Measurements from ENCODE around the gene SRRM1.

SRRM1 gene

DNA sequence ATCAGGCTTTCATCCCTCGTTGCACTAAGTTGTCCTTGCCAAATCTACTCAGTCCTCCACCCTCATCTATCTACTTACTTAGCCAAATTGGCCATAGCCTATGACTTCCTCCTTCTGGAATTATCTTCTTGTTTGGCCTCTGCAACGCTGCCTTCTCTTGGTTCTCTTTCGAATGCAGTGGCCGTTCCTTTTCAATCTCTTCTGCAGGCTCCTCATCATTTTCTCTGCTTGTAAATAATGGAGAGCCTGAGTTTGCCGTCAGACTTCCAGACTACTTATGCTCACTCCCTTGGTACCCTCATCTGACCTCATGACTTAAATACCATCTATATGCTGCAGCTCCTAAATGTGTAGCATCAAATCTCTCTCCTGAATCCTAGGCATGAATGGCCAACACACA lies 22.4 kb upstream of the SRRM1 start:
- no peak overlapping the region for H3K9ac ChIP-seq (ENCODE audit: low read length)
- no peaks in the 10 kb centered on the region for H3K27me3 ChIP-seq (ENCODE audit: control insufficient read depth, insufficient read depth, low read length)
- H3K36me3 ChIP-seq (ENCODE audit: control insufficient read depth, low read depth, low read length): no peaks in the 10 kb centered on the region
- no peaks in the 10 kb centered on the region for H3K4me1 ChIP-seq (ENCODE audit: control insufficient read depth, low read depth, low read length)
- H3K4me3 ChIP-seq (ENCODE audit: low read length): no peak overlapping the region
- no peak overlapping the region for H3K27ac ChIP-seq (ENCODE audit: low read length)
- no peaks in the 10 kb centered on the region for H3K9me3 ChIP-seq (ENCODE audit: control insufficient read depth, low read depth, low read length)

DNA sequence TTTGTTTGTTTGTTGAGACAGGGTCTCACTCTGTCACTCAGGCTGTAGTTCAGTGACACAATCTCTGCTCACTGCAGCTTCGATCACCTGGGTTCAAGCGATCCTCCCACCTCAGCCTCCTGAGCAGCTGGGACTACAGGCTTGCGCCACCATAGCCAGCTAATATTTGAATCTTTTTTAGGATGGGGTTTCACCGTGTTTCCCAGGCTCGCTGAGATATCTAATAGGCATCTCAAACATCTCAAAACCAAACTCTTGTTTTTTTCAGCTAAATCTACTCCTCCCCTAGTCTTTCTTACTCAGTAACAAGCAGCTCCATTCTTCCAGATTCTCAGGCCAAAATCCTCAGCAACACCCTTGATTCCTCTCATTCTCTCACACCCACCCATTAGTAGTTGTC lies 22.0 kb upstream of the SRRM1 start:
- no peak overlapping the region for H3K9ac ChIP-seq (ENCODE audit: low read length)
- H3K36me3 ChIP-seq (ENCODE audit: control insufficient read depth, low read depth, low read length): no peaks in the 10 kb centered on the region
- no peaks in the 10 kb centered on the region for H3K4me1 ChIP-seq (ENCODE audit: control insufficient read depth, low read depth, low read length)
- H3K9me3 ChIP-seq (ENCODE audit: control insufficient read depth, low read depth, low read length): no peaks in the 10 kb centered on the region
- no peak overlapping the region for H3K27ac ChIP-seq (ENCODE audit: low read length)
- no peak overlapping the region for H3K4me3 ChIP-seq (ENCODE audit: low read length)
- no peaks in the 10 kb centered on the region for H3K27me3 ChIP-seq (ENCODE audit: control insufficient read depth, insufficient read depth, low read length)

DNA sequence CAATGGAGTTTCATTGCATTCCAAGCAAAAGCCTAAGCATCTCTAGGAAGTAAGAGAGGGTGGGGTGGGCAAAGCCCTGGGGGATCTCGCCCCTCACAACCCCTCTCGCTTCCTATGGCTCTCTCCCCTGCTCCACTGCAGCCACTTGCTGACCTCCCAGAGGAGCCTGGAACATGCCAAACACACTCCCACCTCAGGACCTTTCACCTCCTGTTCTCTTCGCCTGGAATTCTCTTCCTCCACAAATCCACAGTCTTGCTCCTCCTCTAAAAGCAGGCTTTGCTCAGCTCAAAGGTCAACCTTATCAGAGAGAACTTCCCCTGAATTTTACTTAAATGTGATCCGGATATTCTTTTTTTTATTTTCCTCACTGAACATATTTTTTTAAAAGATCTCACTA lies 20.9 kb upstream of the SRRM1 start:
- H3K4me3 ChIP-seq (ENCODE audit: low read length): no peak overlapping the region
- H3K36me3 ChIP-seq (ENCODE audit: control insufficient read depth, low read depth, low read length): no peaks in the 10 kb centered on the region
- H3K27ac ChIP-seq (ENCODE audit: low read length): no peak overlapping the region
- H3K9ac ChIP-seq (ENCODE audit: low read length): no peak overlapping the region
- H3K27me3 ChIP-seq (ENCODE audit: control insufficient read depth, insufficient read depth, low read length): no peaks in the 10 kb centered on the region
- H3K4me1 ChIP-seq (ENCODE audit: control insufficient read depth, low read depth, low read length): no peaks in the 10 kb centered on the region
- no peaks in the 10 kb centered on the region for H3K9me3 ChIP-seq (ENCODE audit: control insufficient read depth, low read depth, low read length)

DNA sequence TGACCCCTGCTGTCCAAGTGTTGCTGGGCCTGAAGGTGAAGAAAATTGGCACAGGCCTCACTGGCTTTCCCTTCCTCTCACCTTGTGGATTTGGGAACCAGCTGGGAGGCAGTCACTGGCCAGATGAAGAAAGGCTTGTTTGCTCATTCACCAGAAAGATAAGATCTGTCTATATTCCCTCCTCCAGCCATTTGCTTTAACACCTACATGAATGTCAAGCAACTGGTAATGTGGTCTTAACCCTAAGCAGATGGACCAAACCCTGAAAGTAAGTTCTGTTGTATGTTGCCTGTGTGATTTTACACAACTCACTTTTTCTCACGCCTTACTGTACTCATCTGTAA lies 10.3 kb upstream of the SRRM1 start:
- H3K9ac ChIP-seq (ENCODE audit: low read length): no peak overlapping the region
- H3K27me3 ChIP-seq (ENCODE audit: control insufficient read depth, insufficient read depth, low read length): no peaks in the 10 kb centered on the region
- H3K27ac ChIP-seq (ENCODE audit: low read length): no peak overlapping the region
- no peaks in the 10 kb centered on the region for H3K9me3 ChIP-seq (ENCODE audit: control insufficient read depth, low read depth, low read length)
- H3K4me1 ChIP-seq (ENCODE audit: control insufficient read depth, low read depth, low read length): no peaks in the 10 kb centered on the region
- no peaks in the 10 kb centered on the region for H3K36me3 ChIP-seq (ENCODE audit: control insufficient read depth, low read depth, low read length)
- no peak overlapping the region for H3K4me3 ChIP-seq (ENCODE audit: low read length)

DNA sequence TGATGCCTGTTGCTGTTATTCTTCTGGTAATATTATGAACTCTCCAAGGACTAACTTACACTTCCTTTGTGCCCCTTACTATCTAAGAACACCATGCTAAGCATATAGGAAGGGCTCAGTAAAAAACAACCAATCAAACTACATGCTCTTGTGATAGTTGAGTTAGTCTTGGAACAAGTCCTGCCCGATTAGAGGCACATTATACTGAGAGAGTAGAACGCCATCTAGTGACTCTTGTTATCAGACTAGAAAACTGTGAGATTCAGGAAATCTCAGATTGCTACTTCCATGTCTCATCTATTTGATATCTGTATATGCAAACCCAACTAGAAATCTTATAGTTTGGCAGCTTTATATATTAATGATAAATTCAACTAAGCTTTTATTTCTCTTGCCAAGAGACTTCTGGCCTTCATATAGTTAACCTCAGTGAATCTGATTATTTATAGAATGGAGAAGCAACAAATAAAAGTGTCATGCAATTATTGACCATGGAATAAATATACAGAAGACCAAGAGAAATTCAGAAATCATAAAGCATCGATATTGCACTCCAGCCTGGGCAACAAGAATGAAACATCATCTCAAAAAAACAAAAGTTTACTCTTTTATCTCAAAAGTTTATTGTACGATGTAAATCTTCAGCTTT lies 7.8 kb upstream of the SRRM1 start:
- Histone ChIP-seq H3K27ac (ENCODE audit: low read length) (no peak overlapping the region), H3K9me3 (ENCODE audit: control insufficient read depth, low read depth, low read length) (no peaks in the 10 kb centered on the region), H3K27me3 (ENCODE audit: control insufficient read depth, insufficient read depth, low read length) (no peaks in the 10 kb centered on the region), H3K4me1 (ENCODE audit: control insufficient read depth, low read depth, low read length) (no peaks in the 10 kb centered on the region), H3K36me3 (ENCODE audit: control insufficient read depth, low read depth, low read length) (no peaks in the 10 kb centered on the region), H3K4me3 (ENCODE audit: low read length) (no peak overlapping the region), H3K9ac (ENCODE audit: low read length) (no peak overlapping the region)

DNA sequence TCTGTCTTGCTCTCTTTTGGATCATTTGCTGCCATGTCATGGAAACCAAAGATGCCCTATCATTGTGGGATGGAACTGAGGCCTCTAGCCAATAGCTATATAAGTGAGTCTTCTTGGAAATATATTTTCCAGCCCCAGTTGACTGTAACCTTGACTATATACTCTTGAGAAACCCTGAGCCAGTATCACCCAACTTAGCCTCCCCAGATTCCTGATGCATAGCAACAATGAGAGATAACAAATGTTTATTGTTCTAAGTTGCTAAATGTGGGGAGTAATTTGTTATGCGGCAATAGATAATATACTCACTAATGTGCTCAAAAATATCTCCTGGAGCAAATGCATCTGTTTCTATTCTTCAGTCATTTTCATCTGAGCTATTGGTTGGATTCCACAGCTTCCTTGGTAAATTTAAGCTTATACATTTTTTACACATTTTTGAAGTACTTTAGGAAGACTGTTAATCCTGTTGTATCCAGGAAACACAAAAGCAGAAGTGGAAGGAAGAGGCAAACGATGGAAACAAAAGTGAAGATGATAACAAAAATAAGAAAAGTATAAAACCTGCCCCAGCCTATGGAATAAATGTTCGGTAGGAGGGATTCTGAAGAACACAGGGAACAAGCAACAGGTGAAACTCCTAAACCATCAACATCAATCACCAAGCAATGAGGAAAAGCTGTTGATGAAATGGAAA lies 6.3 kb upstream of the SRRM1 start:
- Histone ChIP-seq H3K27me3 (ENCODE audit: control insufficient read depth, insufficient read depth, low read length) (no peaks in the 10 kb centered on the region), H3K4me3 (ENCODE audit: low read length) (no peak overlapping the region), H3K4me1 (ENCODE audit: control insufficient read depth, low read depth, low read length) (peaks cover 6% of the 10 kb centered on the region), H3K9me3 (ENCODE audit: control insufficient read depth, low read depth, low read length) (no peaks in the 10 kb centered on the region), H3K27ac (ENCODE audit: low read length) (no peak overlapping the region), H3K9ac (ENCODE audit: low read length) (no peak overlapping the region), H3K36me3 (ENCODE audit: control insufficient read depth, low read depth, low read length) (no peaks in the 10 kb centered on the region)

DNA sequence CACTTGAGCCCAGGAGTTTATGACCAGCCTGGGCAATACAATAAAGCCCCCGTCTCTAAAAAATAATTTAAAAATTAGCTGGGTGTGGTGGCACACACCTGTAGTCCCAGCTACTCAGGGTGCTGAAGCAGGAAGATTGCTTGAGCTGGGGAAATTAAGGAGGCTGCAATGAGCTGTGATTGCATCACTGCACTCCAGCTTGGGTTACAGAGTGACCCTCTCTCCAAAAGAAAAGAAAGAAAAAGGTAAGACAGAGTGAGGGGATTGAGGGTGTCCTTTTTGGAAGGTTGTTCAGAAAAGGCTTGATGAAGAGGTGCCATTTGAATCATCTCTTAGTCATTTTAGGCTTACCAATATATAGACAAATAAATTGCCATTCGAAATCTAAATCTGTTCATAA lies 4.0 kb upstream of the SRRM1 start:
- Histone ChIP-seq H3K27ac (ENCODE audit: low read length) (no peak overlapping the region), H3K4me3 (ENCODE audit: low read length) (no peak overlapping the region), H3K9ac (ENCODE audit: low read length) (no peak overlapping the region), H3K36me3 (ENCODE audit: control insufficient read depth, low read depth, low read length) (no peaks in the 10 kb centered on the region), H3K27me3 (ENCODE audit: control insufficient read depth, insufficient read depth, low read length) (no peaks in the 10 kb centered on the region), H3K9me3 (ENCODE audit: control insufficient read depth, low read depth, low read length) (no peaks in the 10 kb centered on the region), H3K4me1 (ENCODE audit: control insufficient read depth, low read depth, low read length) (peaks cover 6% of the 10 kb centered on the region)

DNA sequence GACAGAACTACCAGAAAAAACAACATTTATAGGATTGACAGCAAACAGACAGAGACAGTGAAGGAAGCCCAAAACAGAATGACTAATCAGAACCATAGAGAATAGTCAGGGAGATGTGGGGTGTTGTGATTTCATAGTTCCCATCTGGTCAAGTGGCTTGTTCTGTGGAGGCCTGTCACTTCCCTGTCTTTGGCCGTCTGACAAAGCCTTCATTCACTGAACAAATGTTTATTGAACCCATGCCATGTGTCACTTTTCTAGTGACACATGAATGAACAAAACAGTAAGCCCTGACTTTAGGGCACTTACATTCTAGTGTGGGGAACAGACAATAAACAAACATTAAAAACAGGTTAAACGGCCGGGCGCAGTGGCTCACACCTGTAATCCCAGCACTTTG lies 3.2 kb upstream of the SRRM1 start:
- Histone ChIP-seq H3K27me3 (ENCODE audit: control insufficient read depth, insufficient read depth, low read length) (no peaks in the 10 kb centered on the region), H3K27ac (ENCODE audit: low read length) (no peak overlapping the region)

DNA sequence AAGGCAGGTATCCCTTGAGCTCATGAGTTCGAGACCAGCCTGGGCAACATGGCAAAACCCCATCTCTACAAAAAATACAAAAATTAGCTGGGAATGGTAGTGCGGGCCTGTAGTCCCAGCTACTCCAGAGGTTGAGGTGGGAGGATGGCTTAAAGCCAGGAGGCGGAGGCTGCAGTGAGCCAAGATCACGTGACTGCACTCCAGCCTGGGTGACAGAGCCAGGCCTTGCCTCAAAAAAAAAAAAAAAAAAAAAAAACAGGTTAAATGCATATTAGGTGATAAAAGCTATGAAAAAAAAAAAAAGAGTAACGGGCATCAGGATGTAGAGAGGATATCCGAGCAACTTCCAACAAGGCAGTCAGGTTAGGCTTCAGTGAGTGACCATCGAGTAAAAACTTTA lies 2.8 kb upstream of the SRRM1 start:
- Histone ChIP-seq H3K36me3 (ENCODE audit: control insufficient read depth, low read depth, low read length) (peaks cover 2% of the 10 kb centered on the region), H3K27ac (ENCODE audit: low read length) (no peak overlapping the region), H3K9me3 (ENCODE audit: control insufficient read depth, low read depth, low read length) (no peaks in the 10 kb centered on the region), H3K27me3 (ENCODE audit: control insufficient read depth, insufficient read depth, low read length) (no peaks in the 10 kb centered on the region), H3K4me3 (ENCODE audit: low read length) (no peak overlapping the region), H3K4me1 (ENCODE audit: control insufficient read depth, low read depth, low read length) (peaks cover 13% of the 10 kb centered on the region), H3K9ac (ENCODE audit: low read length) (no peak overlapping the region)

More for the DNA sequence above, 3.2 kb upstream of the SRRM1 start:
- no peaks in the 10 kb centered on the region for H3K9me3 ChIP-seq (ENCODE audit: control insufficient read depth, low read depth, low read length)
- H3K36me3 ChIP-seq (ENCODE audit: control insufficient read depth, low read depth, low read length): no peaks in the 10 kb centered on the region
- no peak overlapping the region for H3K9ac ChIP-seq (ENCODE audit: low read length)
- no peak overlapping the region for H3K4me3 ChIP-seq (ENCODE audit: low read length)
- peaks cover 12% of the 10 kb centered on the region for H3K4me1 ChIP-seq (ENCODE audit: control insufficient read depth, low read depth, low read length)

DNA sequence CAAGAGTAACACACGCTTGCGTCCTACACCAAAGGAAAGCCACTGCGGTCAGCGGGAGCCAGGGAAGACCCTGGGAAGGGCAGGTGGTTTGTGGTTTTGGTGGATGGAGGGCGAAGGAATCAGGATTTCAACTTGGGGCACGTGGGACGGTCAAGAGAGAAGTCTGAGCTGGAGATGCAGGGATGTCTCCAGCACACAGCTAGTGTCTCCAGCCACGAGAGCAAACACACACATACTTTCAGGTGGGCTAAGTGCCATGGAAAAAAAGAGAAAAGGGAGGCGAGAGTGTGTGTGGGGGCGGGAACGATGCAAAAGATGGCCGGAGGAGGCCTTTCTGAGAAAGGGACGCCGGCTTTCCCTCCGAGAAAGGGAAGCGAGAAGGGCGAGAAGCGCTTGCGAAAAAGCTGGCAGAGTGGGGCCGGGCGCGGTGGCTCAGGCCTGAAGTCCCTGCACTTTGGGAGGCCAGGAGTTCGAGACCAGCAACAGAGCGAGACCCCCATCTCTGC lies 1.4 kb upstream of the SRRM1 start:
- Histone ChIP-seq H3K4me1 (ENCODE audit: control insufficient read depth, low read depth, low read length) (peaks cover 13% of the 10 kb centered on the region), H3K4me3 (ENCODE audit: low read length) (peak overlapping the region; percentile 72), H3K9me3 (ENCODE audit: control insufficient read depth, low read depth, low read length) (no peaks in the 10 kb centered on the region), H3K27ac (ENCODE audit: low read length) (peak overlapping the region; percentile 73), H3K36me3 (ENCODE audit: control insufficient read depth, low read depth, low read length) (peaks cover 14% of the 10 kb centered on the region), H3K27me3 (ENCODE audit: control insufficient read depth, insufficient read depth, low read length) (no peaks in the 10 kb centered on the region), H3K9ac (ENCODE audit: low read length) (peak overlapping the region; percentile 97)

DNA sequence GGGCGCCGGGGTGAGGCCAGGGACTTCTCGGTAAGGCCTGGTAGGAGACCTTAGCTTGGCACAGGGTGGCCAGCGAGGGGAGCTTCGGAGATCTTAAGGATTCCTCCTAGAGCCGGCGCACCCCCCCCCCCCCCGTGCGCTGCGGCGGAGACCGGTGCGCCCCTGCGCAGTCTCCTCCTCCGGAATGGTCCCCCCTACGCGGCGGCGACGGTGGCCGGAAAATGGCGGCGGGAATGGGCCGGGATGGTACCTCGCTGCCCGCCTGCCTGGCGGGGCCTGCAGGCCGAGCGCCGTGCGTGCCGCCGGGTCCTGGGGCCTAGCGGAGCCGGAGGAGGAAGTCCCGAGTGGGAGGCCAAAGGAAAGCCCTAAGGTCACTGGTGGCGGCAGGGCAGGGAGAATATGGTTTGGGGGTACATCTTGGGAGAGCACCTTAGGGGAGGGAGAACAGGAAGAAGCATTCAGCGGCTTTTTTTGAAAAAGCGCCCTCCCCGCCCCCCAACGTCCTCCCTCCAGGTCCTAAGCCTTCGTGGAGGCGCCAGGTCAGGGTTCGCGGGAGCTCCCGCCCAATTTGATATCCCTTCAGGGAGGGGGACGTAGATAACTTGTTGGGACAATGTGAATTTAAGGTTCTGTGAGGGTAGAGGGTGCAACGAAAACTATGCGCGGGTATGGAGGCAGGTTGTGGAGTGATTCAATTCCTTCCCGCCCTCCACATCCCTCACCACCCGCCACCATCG lies 429 bp downstream of the SRRM1 start:
- H3K36me3 ChIP-seq (ENCODE audit: control insufficient read depth, low read depth, low read length): peaks cover 32% of the 10 kb centered on the region
- H3K4me1 ChIP-seq (ENCODE audit: control insufficient read depth, low read depth, low read length): peaks cover 13% of the 10 kb centered on the region
- H3K27me3 ChIP-seq (ENCODE audit: control insufficient read depth, insufficient read depth, low read length): no peaks in the 10 kb centered on the region
- H3K27ac ChIP-seq (ENCODE audit: low read length): peak overlapping the region; percentile 4
- H3K9me3 ChIP-seq (ENCODE audit: control insufficient read depth, low read depth, low read length): no peaks in the 10 kb centered on the region
- H3K9ac ChIP-seq (ENCODE audit: low read length): peak overlapping the region; percentile 90
- peak overlapping the region; percentile 75 for H3K4me3 ChIP-seq (ENCODE audit: low read length)

DNA sequence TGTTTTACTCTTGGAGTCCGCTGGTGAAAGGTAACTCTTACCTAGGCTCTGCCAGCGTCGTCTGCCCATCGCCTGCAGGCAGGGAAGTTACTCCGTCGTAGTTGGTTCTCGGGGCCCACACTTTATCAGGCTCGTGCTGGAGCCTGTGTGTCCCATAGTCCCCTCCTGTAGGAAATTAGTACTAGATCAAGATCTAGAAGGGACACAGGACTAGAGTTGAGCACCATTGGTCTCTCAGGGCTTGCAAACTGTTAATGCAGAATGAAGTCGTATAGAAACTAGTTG lies 940 bp downstream of the SRRM1 start:
- Histone ChIP-seq H3K4me1 (ENCODE audit: control insufficient read depth, low read depth, low read length) (peaks cover 13% of the 10 kb centered on the region), H3K9ac (ENCODE audit: low read length) (peak overlapping the region; percentile 90), H3K27ac (ENCODE audit: low read length) (no peak overlapping the region), H3K4me3 (ENCODE audit: low read length) (peak overlapping the region; percentile 75), H3K9me3 (ENCODE audit: control insufficient read depth, low read depth, low read length) (no peaks in the 10 kb centered on the region), H3K27me3 (ENCODE audit: control insufficient read depth, insufficient read depth, low read length) (no peaks in the 10 kb centered on the region), H3K36me3 (ENCODE audit: control insufficient read depth, low read depth, low read length) (peaks cover 38% of the 10 kb centered on the region)
